Activated T-cell treated with anti-CD3 and anti-CD28 coated beads, Interleukin-2, amount 50 U/mL, for 72 hours (primary cell): ENCODE results near the gene CNTLN. TPM values are rescaled to one million over a fixed set of nuclear protein-coding genes. Genes with fewer than 3 reads are reported as not detected.
"Not testable (repeated sequence)": the region's sequence is repeated elsewhere in the genome, so short reads cannot be mapped to it uniquely, and the experiment has no call there.

Experiments
- ATAC-seq, 2 donors: fragments of 150-1000 bp; cut with Tn5 transposase; replicated peaks in 1 of 2; 2 replicates each; pipeline ENCODE4 v1.10.0; 2021; ENCODE audit warnings: moderate library complexity in 2 of 2, mild to moderate bottlenecking in 1 of 2
- DNase-seq, 2 donors: peaks; one replicate each; pipeline ENCODE4 v3.0.0; 2021 to 2022; ENCODE audit warnings: mixed read lengths in 1 of 2
- H3K27ac Mint-ChIP-seq: one replicate; pipeline ENCODE4 v1.8.0; 2022; ENCODE audit warnings: mild to moderate bottlenecking, moderate library complexity, mixed read lengths
- H3K27me3 Mint-ChIP-seq: one replicate; pipeline ENCODE4 v1.8.0; 2022; ENCODE audit warnings: low read depth, mixed read lengths
- H3K36me3 Mint-ChIP-seq, 2 donors: one replicate each; pipeline ENCODE4 v1.8.0; 2022; ENCODE audit warnings: mixed read lengths in 2 of 2, mild to moderate bottlenecking in 1 of 2; ENCODE audit not compliant: insufficient read depth in 2 of 2
- H3K4me1 Mint-ChIP-seq: one replicate; pipeline ENCODE4 v1.8.0; 2022; ENCODE audit warnings: low read depth, mixed read lengths
- H3K4me3 Mint-ChIP-seq, 2 donors: one replicate each; pipeline ENCODE4 v1.8.0; 2022; ENCODE audit warnings: mild to moderate bottlenecking in 2 of 2, mixed read lengths in 2 of 2, moderate library complexity in 2 of 2
- H3K9me3 Mint-ChIP-seq, 2 donors: one replicate each; pipeline ENCODE4 v1.8.0; 2022; ENCODE audit warnings: mixed read lengths in 2 of 2
- total RNA-seq, 2 donors: library from RNA; stranded (reverse); gene quantifications; one replicate each; pipeline ENCODE4 v1.2.3, GENCODE V29; 2022

The CNTLN gene
- total RNA-seq, 2 donors from 2014 or later, result 0.22 to 0.67 TPM

GRCh38 chr9:17402309-17402708 lies 267.5 kb downstream of the CNTLN start:
- Mint-ChIP-seq H3K36me3 (no peaks in the 10 kb centered on the region), H3K4me3 (no peak overlapping the region), H3K9me3 (peaks cover 4 to 13% of the 10 kb centered on the region in 2 donors), H3K4me1 (no peaks in the 10 kb centered on the region), H3K27ac (no peak overlapping the region), H3K27me3 (no peaks in the 10 kb centered on the region)
- no peak for ATAC-seq
- DNase-seq, result no peak

GRCh38 chr9:17403539-17403938 lies 268.7 kb downstream of the CNTLN start:
- Mint-ChIP-seq H3K9me3 (peaks cover 4 to 10% of the 10 kb centered on the region in 2 donors), H3K4me3 (no peak overlapping the region), H3K27ac (no peak overlapping the region), H3K36me3 (no peaks in the 10 kb centered on the region), H3K4me1 (no peaks in the 10 kb centered on the region), H3K27me3 (no peaks in the 10 kb centered on the region)
- DNase-seq, result no peak
- ATAC-seq, result no peak

- DNase-seq (no peak), ATAC-seq (no peak)
- no peaks in the 10 kb centered on the region for H3K27me3 Mint-ChIP-seq
These were observed 280.1 kb downstream of the CNTLN start for GRCh38 chr9:17414986-17415385.

GRCh38 chr9:17422994-17423680 lies 288.3 kb downstream of the CNTLN start:
- Mint-ChIP-seq H3K27me3 (no peaks in the 10 kb centered on the region), H3K4me1 (no peaks in the 10 kb centered on the region), H3K4me3 (no peak overlapping the region), H3K27ac (no peak overlapping the region), H3K36me3 (no peaks in the 10 kb centered on the region), H3K9me3 (peaks cover 5% of the 10 kb centered on the region in 2 donors)
- ATAC-seq (no peak), DNase-seq (no peak)

More at GRCh38 chr9:17414986-17415385, 280.1 kb downstream of the CNTLN start:
- H3K4me3 Mint-ChIP-seq, result no peak overlapping the region
- no peak overlapping the region for H3K27ac Mint-ChIP-seq
- H3K4me1 Mint-ChIP-seq, result no peaks in the 10 kb centered on the region
- peaks cover 0 to 2% of the 10 kb centered on the region in 2 donors for H3K9me3 Mint-ChIP-seq
- no peaks in the 10 kb centered on the region for H3K36me3 Mint-ChIP-seq

GRCh38 chr9:17423681-17424011 lies 288.8 kb downstream of the CNTLN start:
- no peak overlapping the region for H3K4me3 Mint-ChIP-seq
- no peaks in the 10 kb centered on the region for H3K4me1 Mint-ChIP-seq
- ATAC-seq (no peak), DNase-seq (no peak)
- no peaks in the 10 kb centered on the region for H3K36me3 Mint-ChIP-seq
- peaks cover 5% of the 10 kb centered on the region in 2 donors for H3K9me3 Mint-ChIP-seq
- H3K27me3 Mint-ChIP-seq, result no peaks in the 10 kb centered on the region
- no peak overlapping the region for H3K27ac Mint-ChIP-seq

GRCh38 chr9:17425384-17425783 lies 290.5 kb downstream of the CNTLN start:
- Mint-ChIP-seq H3K9me3 (peaks cover 1 to 5% of the 10 kb centered on the region in 2 donors), H3K36me3 (no peaks in the 10 kb centered on the region), H3K4me1 (no peaks in the 10 kb centered on the region), H3K27me3 (no peaks in the 10 kb centered on the region), H3K27ac (no peak overlapping the region), H3K4me3 (no peak overlapping the region)
- DNase-seq (no peak), ATAC-seq (no peak)

- Mint-ChIP-seq H3K4me3 (no peak overlapping the region), H3K9me3 (peaks cover under 1 to 4% of the 10 kb centered on the region in 2 donors), H3K27ac (no peak overlapping the region), H3K36me3 (peaks cover 0 to under 1% of the 10 kb centered on the region in 2 donors), H3K4me1 (no peaks in the 10 kb centered on the region), H3K27me3 (no peaks in the 10 kb centered on the region)
- DNase-seq (no peak), ATAC-seq (no peak)
These were observed 298.7 kb downstream of the CNTLN start for GRCh38 chr9:17433526-17433925.

GRCh38 chr9:17436854-17437253 lies 302.0 kb downstream of the CNTLN start:
- Mint-ChIP-seq H3K27ac (no peak overlapping the region), H3K36me3 (peaks cover 1 to 2% of the 10 kb centered on the region in 2 donors), H3K27me3 (no peaks in the 10 kb centered on the region), H3K4me3 (no peak overlapping the region), H3K9me3 (peaks cover 3 to 4% of the 10 kb centered on the region in 2 donors), H3K4me1 (no peaks in the 10 kb centered on the region)
- ATAC-seq (no peak), DNase-seq (no peak)

GRCh38 chr9:17437813-17438212 lies 303.0 kb downstream of the CNTLN start:
- Mint-ChIP-seq H3K4me1 (no peaks in the 10 kb centered on the region), H3K36me3 (peaks cover 1 to 2% of the 10 kb centered on the region in 2 donors), H3K9me3 (peaks cover 3 to 4% of the 10 kb centered on the region in 2 donors), H3K4me3 (no peak overlapping the region), H3K27me3 (no peaks in the 10 kb centered on the region), H3K27ac (no peak overlapping the region)
- ATAC-seq, result no peak
- DNase-seq, result no peak

GRCh38 chr9:17445126-17445525 lies 310.3 kb downstream of the CNTLN start:
- not testable (repeated sequence) for H3K9me3 Mint-ChIP-seq, DNase-seq, ATAC-seq, H3K4me1 Mint-ChIP-seq, H3K27me3 Mint-ChIP-seq, H3K27ac Mint-ChIP-seq, H3K4me3 Mint-ChIP-seq, H3K36me3 Mint-ChIP-seq

GRCh38 chr9:17453751-17454150 lies 318.9 kb downstream of the CNTLN start:
- no peaks in the 10 kb centered on the region for H3K9me3 Mint-ChIP-seq
- H3K27ac Mint-ChIP-seq, result no peak overlapping the region
- no peak for ATAC-seq
- H3K4me1 Mint-ChIP-seq, result no peaks in the 10 kb centered on the region
- H3K36me3 Mint-ChIP-seq, result no peaks in the 10 kb centered on the region
- DNase-seq, result no peak
- no peak overlapping the region for H3K4me3 Mint-ChIP-seq
- H3K27me3 Mint-ChIP-seq, result no peaks in the 10 kb centered on the region

- Mint-ChIP-seq H3K27ac (no peak overlapping the region), H3K4me1 (no peaks in the 10 kb centered on the region), H3K4me3 (no peak overlapping the region), H3K36me3 (no peaks in the 10 kb centered on the region), H3K27me3 (no peaks in the 10 kb centered on the region), H3K9me3 (no peaks in the 10 kb centered on the region)
- DNase-seq (peak; percentile 1 to 20), ATAC-seq (no peak)
These were observed 328.1 kb downstream of the CNTLN start for GRCh38 chr9:17462869-17463464.

GRCh38 chr9:17470036-17470813 lies 335.4 kb downstream of the CNTLN start:
- H3K27ac Mint-ChIP-seq, result no peak overlapping the region
- ATAC-seq, result no peak
- H3K4me1 Mint-ChIP-seq, result no peaks in the 10 kb centered on the region
- H3K9me3 Mint-ChIP-seq, result peaks cover 0 to 4% of the 10 kb centered on the region in 2 donors
- no peaks in the 10 kb centered on the region for H3K27me3 Mint-ChIP-seq
- H3K36me3 Mint-ChIP-seq, result no peaks in the 10 kb centered on the region
- no peak overlapping the region for H3K4me3 Mint-ChIP-seq
- DNase-seq, result no peak
